Head of caudate nucleus (tissue), 42 donors: ENCODE results near the gene AK5.
"Not testable (repeated sequence)": the region's sequence is repeated elsewhere in the genome, so short reads cannot be mapped to it uniquely, and the experiment has no call there.

ENCODE experiments used
- DNase-seq, 42 donors: peaks; one replicate each; pipeline versions ENCODE4 v3.0.0 to v3.0.0-alpha.2; 2020 to 2021; ENCODE audit warnings: mixed read lengths in 7 of 42
- intact Hi-C: fragments of 100-400 bp; cut with DNase I; formaldehyde crosslinking; loops from one replicate; pipeline ENCODE4 v1.15.0; 2022

Gene AK5

DNA sequence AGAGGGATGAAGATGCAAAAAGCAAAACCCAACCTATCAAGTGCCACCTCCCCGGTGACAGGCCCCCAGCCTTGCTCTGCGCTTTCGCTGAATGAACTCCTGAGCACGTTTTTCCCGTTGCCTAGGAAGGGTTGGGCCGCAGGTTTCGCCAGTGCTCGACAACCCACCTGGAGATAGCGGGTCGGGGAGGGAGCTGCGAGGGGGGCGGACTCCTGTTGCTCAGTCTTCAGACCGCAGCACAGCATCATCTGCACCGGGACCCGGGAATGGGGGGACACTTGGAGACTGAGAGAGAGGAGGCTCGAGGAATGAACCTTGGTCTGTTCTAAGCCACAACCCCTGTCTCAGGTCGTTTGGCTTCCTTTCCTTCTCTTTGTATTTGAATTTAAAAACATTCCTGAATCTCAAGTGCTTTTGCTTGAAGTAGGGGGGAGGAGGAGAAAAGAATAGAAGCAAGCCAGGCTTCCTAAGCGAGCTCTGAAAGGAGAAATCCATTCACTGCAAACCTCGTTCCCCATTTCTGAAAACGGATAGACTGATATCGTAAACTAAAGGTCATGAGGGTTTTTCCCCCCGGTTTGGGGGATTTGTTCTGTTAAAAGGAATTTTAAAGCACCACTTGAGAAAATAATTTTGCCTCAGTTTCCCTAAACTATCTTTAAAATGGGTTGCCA lies 1.2 kb downstream of the AK5 start:
- peak in 41 of 42 donors; percentile 11 to 78 (median 59) for DNase-seq

DNA sequence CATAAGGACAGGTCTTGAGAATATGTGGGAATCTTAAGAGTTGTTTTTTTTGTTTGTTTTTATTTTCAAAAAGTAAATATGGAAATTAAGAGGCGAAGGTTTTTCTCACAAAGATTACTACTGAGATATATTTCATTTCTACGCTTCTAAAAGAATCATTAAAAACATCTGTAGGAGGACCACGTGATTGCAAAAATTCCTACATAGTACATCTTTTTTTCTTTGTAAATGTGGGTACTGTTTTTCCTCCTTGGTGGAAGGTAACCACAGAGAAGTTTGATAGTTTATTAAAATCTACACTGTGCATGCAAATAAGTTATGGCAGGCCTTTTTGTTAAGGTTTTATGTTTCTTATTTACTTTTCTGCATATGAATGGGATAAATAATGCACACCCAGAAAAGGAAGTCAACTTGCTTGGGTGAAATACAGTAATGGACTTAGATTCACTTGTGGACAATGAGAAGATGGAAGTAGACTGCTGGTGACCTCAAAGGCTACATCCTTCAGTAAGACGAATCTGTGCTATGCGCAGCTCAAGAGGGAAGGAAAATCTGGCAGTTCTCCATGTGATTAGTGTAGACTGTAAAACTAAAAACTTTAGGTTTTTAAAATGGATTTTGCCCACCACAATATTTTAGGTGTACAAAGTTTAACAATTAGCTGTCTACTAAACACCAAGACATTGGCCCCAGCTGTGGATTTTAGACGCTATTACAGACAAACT lies 2.0 kb downstream of the AK5 start:
- no peak for DNase-seq
- intact Hi-C loops, result loop anchor here (5.0 kb wide), 2 partner anchors 248 to 398 kb away; partner anchors contain the start of gene ZZZ3

More for the DNA sequence above, 1.2 kb downstream of the AK5 start:
- intact Hi-C loops, result loop anchor here (5.0 kb wide), 2 partner anchors 249 to 399 kb away; partner anchors contain the start of gene ZZZ3

DNA sequence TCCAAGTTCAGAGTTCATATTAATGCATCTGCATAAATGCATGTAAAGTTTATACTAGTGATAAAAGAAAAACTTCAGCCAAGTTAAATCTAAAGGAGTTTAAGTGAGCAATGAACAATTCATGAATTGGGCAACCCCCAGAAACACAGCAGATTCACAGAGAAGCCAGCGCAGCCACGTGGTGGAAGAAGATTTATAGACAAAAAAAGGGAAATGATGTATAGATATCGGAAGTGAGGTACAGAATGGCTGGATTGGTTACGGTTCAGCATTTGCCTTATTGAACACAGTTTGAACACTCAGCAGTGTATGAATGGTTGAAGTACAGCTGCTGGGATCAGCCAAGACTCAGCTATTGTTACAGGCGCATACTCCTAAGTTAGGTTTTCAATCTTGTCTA lies 5.7 kb downstream of the AK5 start:
- no peak for DNase-seq
- intact Hi-C loops, result no loop called here

DNA sequence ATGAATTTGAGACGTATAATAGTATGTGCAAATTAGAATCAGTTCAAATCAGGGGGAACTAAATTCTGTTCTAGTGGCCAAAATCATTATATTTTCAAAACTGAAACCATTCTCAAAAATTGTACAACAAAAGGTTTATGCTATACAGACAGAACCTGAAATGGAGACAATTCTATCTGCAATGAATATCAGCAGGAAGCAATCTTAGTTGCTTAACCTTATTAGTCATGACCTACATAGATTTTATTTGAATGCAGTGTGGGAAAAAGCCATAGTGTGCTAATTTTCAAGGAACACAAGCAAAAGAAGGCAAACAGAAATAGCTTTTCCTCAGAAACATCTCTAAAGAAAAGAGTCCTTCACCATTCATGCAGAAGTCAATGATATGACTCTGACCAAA lies 6.5 kb downstream of the AK5 start:
- intact Hi-C loops, result no loop called here
- no peak for DNase-seq

DNA sequence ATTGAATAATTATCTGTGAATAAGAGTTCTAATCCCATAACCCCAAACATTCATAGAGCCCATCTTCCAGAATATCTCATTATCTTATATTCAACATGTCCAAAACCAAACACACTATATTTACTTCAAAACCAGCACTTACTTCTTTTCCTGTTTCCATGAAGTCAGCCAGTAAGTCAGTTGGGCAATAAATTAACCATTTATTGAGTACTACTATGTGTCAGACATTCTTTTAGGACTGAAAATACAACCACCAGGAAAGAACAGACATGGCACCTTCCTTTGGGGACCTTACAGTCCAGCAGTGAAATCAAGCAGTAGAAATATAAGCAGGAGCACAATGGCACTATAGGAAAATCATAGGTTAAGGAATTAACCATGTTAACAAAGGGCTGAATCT lies 8.8 kb downstream of the AK5 start:
- intact Hi-C loops, result no loop called here
- DNase-seq, result no peak

DNA sequence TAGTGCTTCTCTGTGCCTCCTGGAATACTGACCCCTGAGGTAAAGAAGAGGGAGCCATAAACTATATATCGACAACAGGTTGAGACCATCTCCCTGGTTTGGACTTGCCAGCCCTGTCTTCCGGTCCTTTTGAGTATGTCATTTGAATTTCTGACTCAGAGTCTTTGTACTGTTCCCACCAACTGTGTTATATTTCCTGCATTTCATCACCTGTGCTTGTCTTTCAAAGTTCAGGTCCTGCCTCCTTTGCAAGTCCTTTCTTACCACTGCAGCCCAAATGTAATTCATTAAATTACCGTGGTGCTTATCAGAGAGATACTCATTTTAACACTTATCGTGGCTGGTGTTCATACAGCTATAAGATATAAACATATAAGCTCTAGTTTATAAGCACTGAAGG lies 10.7 kb downstream of the AK5 start:
- DNase-seq, result no peak

DNA sequence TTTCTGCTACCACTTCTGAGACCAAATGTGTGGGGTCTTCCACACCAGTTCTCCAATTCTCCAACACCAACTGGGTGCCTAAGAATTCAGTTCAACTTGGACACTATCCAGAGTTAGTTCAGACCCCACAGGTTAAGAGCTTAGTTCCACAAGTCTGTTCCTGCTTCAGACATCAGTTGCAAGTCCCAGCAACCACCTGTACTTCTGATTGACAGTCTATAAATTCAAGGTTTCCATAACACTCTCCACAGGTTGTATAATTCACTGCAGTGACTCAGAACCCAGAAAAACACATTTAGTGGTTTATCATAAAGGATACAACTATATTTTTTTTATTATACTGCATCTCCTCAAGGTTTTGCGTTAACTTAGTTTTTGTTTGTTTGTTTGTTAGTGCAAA lies 18.7 kb downstream of the AK5 start:
- intact Hi-C loops, result no loop called here
- DNase-seq, result no peak

More for the DNA sequence above, 10.7 kb downstream of the AK5 start:
- intact Hi-C loops, result no loop called here

DNA sequence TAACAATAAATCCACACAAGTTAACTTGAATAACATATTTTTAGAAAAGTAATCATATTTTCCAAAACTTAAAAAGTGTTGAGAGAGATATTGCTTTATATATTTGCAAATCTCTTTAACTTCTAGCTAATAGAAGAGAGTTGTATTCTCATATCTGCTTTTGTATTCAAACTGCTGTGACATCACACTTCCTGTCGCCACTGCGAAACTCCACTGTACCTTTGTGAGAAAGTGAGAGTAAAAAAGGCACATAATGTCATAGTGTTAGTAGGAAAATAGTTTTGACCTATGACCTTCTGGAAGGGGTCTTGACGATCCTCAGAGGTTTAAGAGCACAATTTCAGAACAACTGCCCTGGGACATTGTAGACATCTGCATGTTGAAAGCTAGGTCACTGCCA lies 21.6 kb downstream of the AK5 start:
- DNase-seq, result no peak
- intact Hi-C loops, result no loop called here

DNA sequence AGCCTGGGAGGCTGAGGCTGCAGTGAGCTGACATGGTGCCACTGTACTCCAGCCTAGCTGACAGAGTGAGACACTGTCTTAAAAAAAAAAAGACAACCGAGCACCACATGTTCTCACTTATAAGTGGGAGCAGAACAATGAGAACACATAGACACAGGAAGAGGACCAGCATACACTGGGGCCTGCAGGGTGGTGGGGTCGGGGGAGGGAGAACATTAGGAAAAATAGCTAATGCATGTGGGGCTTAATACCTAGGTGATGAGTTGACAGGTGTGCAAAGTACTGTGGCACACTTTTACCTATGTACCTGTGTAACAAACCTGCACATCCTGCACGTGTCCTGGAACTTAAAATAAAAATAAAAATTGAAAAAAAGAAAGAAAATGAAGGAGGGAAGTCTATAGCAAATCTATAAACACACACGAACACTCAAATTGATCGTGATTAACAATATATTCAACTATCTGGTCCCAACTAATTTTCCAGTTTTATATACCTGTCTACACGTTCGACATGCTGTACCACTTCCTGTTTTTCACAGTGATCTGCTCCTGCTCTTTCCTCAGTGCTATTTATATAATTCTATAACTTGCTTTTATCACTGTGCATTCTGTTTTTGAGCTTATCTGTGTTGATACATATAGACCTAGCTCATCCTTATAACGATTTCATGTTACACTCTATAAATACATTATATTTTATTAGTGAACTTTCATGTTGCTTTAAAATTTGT lies 27.2 kb downstream of the AK5 start:
- DNase-seq, result no peak
- intact Hi-C loops, result no loop called here

DNA sequence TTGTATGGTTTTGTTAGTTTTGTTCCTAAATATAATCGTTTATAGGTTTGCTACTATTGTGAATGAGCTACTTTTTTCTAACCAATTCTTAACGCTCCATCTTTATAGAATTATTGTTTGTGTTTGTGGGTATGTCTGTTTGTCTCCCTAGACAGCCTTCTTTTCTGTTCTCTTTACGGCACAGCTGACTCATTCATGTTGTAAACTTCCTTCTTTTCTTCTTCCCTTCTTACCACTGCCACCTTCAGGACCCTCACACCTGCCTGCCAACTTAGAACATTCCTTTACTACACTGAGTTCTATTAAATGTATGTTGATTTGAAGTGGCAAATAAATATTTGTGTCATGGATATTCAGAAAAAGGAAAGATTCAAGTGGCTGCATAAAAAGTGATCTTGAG lies 29.1 kb downstream of the AK5 start:
- no peak for DNase-seq
- intact Hi-C loops, result no loop called here

DNA sequence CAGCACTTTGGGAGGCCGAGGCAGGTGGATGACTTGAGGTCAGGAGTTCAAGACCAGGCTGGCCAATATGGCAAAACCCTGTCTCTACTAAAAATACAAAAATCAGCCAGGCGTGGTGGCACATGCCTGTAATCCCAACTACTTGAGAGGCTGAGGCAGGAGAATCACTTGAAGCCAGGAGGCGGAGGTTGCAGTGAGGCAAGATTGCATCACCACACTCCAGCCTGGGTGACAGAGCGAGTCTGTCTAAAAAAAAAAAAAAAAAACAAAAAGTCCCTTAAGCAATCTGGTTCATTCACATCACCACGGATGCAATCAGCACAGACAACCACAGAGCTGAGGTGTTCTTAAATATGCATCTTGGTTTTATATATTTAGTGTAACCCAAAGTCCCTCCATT lies 30.5 kb downstream of the AK5 start:
- DNase-seq, intact Hi-C loops: not testable (repeated sequence)

DNA sequence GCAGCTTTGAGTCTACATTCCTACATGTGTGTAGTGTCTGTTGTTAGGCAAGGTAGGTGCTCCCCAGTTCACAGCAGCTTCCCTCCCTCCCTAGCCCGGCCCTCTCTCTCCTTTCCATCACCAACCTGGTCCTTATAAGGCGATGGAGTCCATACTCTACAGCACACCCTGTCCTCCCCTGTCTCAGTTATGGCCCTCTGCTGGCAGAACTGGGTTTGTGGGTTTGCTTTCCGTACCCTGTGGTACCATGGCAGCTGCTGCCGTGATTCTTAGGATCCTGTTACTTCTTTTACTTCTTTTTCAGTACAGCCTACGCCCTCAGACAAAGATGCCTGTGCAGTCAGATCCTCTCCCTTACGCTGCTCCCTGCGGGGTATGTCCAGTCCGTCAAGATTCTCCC lies 31.7 kb downstream of the AK5 start:
- intact Hi-C loops, result no loop called here
- peak in 15 of 42 donors; percentile 4 to 61 (median 23) for DNase-seq

DNA sequence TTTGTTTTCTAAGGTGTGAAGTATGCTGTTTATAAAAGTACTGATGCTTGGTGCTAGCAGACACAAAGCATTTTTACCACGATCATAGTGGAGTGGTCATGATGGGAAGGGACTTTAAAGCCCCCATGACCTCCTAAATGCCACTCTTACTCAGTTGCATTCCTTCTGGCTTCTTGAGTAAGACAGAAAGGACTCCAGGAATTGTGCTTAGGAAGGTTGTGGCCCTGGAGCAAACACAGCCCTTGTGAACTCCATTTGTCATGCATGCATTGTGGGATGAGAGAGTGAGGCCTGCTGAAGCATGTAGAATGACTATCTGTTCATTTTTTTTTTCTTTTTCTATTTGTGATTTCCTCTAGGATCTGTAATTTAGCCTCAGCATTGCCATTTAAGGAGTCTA lies 34.2 kb downstream of the AK5 start:
- DNase-seq, result no peak
- intact Hi-C loops, result no loop called here

DNA sequence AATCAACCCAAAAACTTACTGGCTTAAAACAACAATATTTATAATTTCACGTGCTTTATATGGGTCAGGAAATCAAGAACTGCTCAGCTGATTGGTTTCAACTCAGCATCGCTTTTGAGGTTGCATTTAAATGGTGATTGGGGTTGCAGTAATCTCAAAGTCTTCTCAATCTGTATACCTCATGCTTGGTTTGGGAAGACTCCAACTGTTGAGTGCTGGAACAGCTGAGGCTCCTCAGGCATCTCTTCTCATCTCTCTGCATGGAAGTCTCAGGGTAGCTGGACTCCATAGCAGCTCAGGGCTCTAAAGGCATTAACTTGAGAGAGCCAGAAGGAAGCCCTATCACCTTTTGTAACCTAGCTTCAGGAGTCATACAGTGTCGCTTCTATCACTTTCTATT lies 35.1 kb downstream of the AK5 start:
- DNase-seq, result no peak
- intact Hi-C loops, result no loop called here

DNA sequence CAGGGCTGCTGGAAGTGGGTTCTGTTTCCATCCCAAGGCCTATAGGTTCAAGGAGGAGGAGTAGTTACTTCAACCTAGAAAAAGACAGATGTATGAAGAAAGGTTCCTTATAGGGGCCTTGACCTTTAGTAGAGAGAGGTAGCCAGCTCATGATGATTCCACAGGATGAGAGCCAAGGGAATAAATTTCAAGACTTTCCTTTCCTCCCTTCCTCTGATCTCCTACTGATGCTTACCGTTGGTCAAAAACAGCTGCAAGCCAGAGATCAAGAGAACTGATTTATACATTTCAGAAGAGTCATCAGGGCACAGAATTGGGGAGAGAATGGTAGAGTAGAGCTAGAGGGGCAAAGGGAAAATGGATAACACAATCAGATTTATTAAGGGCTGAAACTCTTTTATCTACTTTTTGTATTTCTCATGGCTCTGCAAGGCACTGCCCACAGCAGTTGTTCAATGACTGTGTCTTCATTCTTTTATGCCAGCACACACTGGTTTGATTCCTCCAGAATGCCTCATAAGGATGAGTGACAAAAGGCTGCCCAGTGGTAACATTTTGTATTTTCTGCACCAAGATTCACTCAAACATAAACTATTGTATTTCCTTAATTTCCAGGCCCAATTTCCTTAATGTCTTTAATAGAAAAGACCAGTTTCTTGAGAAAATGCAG lies 37.4 kb downstream of the AK5 start:
- no peak for DNase-seq
- intact Hi-C loops, result no loop called here

DNA sequence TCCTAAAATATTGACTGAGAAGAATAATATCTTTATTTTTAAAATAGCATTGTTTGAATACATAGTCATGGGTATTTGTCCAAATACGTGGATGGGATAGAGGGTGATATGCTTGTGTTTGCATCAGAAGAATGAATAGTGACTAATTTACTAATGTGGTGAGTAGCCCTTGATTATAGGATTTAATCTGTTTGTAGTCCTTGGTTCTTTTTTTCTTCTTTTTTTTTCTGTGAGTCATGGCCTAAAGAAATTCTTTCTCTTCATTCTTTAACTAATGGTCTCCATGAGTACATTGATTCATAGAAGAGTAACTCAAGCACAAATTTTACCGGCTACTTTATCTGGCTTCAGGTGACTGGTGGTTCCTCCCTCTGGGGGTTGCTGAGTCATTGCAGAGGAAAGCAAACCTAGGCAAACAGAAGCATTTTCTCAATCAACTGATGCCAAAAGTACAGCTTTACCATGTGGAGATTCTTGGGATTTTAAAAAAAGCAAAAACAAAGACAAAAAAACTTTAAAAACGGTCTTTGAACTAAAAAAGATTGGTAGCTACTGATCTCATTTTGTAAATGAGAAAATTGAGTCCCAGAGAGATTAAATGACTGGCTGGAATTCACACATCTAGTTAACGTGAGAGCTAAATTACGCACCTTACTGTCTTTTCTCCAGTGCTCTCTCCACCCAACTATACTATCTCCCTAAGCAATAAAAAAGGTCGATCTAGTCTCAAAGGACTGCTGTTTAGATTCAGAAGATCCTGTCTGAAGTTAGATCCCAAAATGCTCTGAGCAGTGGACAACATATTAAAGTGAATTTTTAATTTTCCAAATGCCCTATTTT lies 40.5 kb downstream of the AK5 start:
- intact Hi-C loops, result no loop called here
- DNase-seq, result no peak

DNA sequence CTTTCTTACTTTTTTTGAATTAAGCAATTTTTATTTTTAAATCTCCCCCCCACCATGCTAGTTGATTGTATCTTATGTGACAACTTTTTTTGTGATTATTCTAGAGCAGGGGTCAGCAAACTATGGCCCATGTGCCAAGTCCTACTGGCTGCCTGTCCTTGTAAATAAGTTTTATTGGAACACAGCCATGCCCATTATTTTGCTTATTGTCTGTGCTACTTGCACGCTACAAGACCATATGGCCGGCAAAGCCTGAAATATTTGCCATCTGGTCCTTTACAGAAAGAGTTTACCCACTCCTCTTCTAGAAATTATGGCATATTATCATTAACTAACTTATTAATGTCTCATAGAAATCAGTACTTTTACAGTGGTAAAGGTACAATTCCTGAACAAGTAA lies 51.7 kb downstream of the AK5 start:
- DNase-seq, result no peak
- intact Hi-C loops, result no loop called here

DNA sequence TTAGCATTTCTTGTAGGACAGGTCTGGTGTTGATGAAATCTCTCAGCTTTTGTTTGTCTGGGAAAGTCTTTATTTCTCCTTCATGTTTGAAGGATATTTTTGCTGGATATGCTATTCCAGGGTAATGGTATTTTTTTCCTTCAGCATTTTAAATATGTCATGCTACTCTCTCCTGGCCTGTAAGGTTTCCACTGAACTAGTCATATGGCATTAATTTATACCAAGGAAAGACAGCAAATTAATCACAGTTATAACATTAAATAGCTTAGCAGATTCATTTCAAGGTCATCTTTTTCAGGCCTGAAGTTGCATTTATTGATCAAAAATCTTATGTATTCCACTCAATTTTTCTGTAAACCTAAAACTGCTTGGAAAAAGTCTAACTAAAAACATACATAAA lies 54.9 kb downstream of the AK5 start:
- intact Hi-C loops, result no loop called here
- no peak for DNase-seq

DNA sequence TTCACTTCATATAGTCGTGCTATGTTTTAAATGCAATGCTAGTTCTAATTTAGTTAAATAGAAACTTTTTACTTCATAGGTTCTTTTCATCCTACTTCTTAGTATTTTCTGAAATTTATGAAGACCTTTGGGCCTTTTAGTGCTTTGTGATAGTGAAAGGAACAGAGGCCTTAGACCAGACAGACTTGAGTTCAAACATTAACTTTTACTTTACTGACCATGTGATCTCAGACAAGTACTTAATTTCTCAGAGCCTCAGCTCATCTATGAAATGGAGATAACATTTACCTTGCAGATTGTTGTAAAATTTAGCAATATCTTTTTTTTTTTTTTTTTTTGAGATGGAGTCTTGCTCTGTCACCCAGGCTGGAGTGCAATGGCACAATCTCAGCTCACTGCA lies 57.5 kb downstream of the AK5 start:
- DNase-seq, result no peak
- intact Hi-C loops, result no loop called here
